GM19397 (cell line): ENCODE data around the gene GAB2.
"Not testable (repeated sequence)": the region's sequence is repeated elsewhere in the genome, so short reads cannot be mapped to it uniquely, and the experiment has no call there.

Source experiments
- ATAC-seq: cut with Tn5 transposase; IDR thresholded peaks from one replicate; pipeline ENCODE4 v1.9.1; 2021; ENCODE audit warnings: mild to moderate bottlenecking, moderate library complexity; ENCODE audit not compliant: unreplicated experiment

The GAB2 gene

GRCh38 chr11:78371221-78371891, 46.3 kb downstream of the GAB2 start:
- ATAC-seq, result no peak

GRCh38 chr11:78370406-78371172, 47.0 kb downstream of the GAB2 start:
- no peak for ATAC-seq

- ATAC-seq, result no peak
These were observed 52.2 kb downstream of the GAB2 start for GRCh38 chr11:78365381-78365792.

GRCh38 chr11:78364128-78364751, 53.4 kb downstream of the GAB2 start:
- no peak for ATAC-seq

- ATAC-seq, result no peak
These were observed 54.5 kb downstream of the GAB2 start for GRCh38 chr11:78363024-78363619.

- ATAC-seq, result no peak
These were observed 56.4 kb downstream of the GAB2 start for GRCh38 chr11:78361228-78361627.

GRCh38 chr11:78359921-78360320, 57.7 kb downstream of the GAB2 start:
- ATAC-seq, result no peak

GRCh38 chr11:78357924-78358323, 59.7 kb downstream of the GAB2 start:
- not testable (repeated sequence) for ATAC-seq

GRCh38 chr11:78357425-78357824, 60.2 kb downstream of the GAB2 start:
- ATAC-seq, result not testable (repeated sequence)

- not testable (repeated sequence) for ATAC-seq
These were observed 61.9 kb downstream of the GAB2 start for GRCh38 chr11:78355742-78356141.

- no peak for ATAC-seq
These were observed 62.3 kb downstream of the GAB2 start for GRCh38 chr11:78355309-78355705.

GRCh38 chr11:78354408-78355308, 63.0 kb downstream of the GAB2 start:
- ATAC-seq, result no peak

- no peak for ATAC-seq
These were observed 65.4 kb downstream of the GAB2 start for GRCh38 chr11:78351979-78352841.

GRCh38 chr11:78351193-78351592, 66.4 kb downstream of the GAB2 start:
- ATAC-seq, result no peak

- no peak for ATAC-seq
These were observed 66.9 kb downstream of the GAB2 start for GRCh38 chr11:78350646-78351165.

- ATAC-seq, result no peak
These were observed 67.5 kb downstream of the GAB2 start for GRCh38 chr11:78350091-78350645.

GRCh38 chr11:78349624-78350023, 68.0 kb downstream of the GAB2 start:
- ATAC-seq, result no peak

- ATAC-seq, result no peak
These were observed 68.5 kb downstream of the GAB2 start for GRCh38 chr11:78349114-78349513.

GRCh38 chr11:78347956-78348355, 69.7 kb downstream of the GAB2 start:
- ATAC-seq, result no peak
